ENCODE data around the gene TRAPPC11.

The TRAPPC11 gene

GRCh38 chr4:183670251-183670650 lies 11.2 kb downstream of the TRAPPC11 start:
- no peak overlapping the region for H2BK120ac ChIP-seq (ENCODE audit: low read depth, low read length)
- no peak overlapping the region for H3K4me2 ChIP-seq (ENCODE audit: low read length, poor library complexity, severe bottlenecking)
- WGBS = 100% methylated on average over 1 of the region's 3 CpGs
- no peak overlapping the region for H2AFZ ChIP-seq (ENCODE audit: low read depth, low read length)
- no peak overlapping the region for H3K4me3 ChIP-seq (ENCODE audit: insufficient read depth in 1 of 2, low read depth in 1 of 2, low read length in 2 of 2)
- DNase-seq = no peak
- peaks cover 16 to 73% of the 10 kb centered on the region in 2 experiments for H3K36me3 ChIP-seq (ENCODE audit: control insufficient read depth in 1 of 2, insufficient read depth in 2 of 2, low read depth in 1 of 2, low read length in 2 of 2)
- H3K18ac ChIP-seq (ENCODE audit: low read depth in 1 of 2, low read length in 2 of 2) = no peak overlapping the region
- no peak overlapping the region for H3K23ac ChIP-seq (ENCODE audit: low read length in 2 of 2)
- H2BK12ac ChIP-seq (ENCODE audit: low read length in 2 of 2) = no peak overlapping the region
- H3K14ac ChIP-seq (ENCODE audit: low read length in 2 of 2) = no peak overlapping the region
- H3K27me3 ChIP-seq (ENCODE audit: control insufficient read depth in 1 of 2, insufficient read depth in 1 of 2, low read length in 2 of 2) = no peaks in the 10 kb centered on the region
- H3K79me1 ChIP-seq (replicated peaks; ENCODE audit: low read length, poor library complexity, severe bottlenecking) = peaks cover 17% of the 10 kb centered on the region
- H2AK5ac ChIP-seq (ENCODE audit: low read length, severe bottlenecking) = no peak overlapping the region
- no peak overlapping the region for H4K8ac ChIP-seq (ENCODE audit: low read length)
- H2BK15ac ChIP-seq (ENCODE audit: low read depth, poor library complexity, severe bottlenecking) = no peak overlapping the region
- no peaks in the 10 kb centered on the region for H3K4me1 ChIP-seq (ENCODE audit: control insufficient read depth, insufficient read depth, low read depth, low read length)
- no peak overlapping the region for H2BK5ac ChIP-seq (ENCODE audit: low read depth, low read length, poor library complexity, severe bottlenecking)
- H4K91ac ChIP-seq (ENCODE audit: low read length) = no peak overlapping the region
- no peaks in the 10 kb centered on the region for H3K9me3 ChIP-seq (ENCODE audit: control insufficient read depth, low read length)
- H3K4ac ChIP-seq (ENCODE audit: low read depth in 1 of 2, low read length in 2 of 2) = no peak overlapping the region
- H3K9ac ChIP-seq (ENCODE audit: low read length) = no peak overlapping the region
- H3K27ac ChIP-seq (ENCODE audit: low read length, poor library complexity, severe bottlenecking) = no peak overlapping the region

GRCh38 chr4:183670960-183671555 lies 12.0 kb downstream of the TRAPPC11 start:
- Histone ChIP-seq H2BK5ac (ENCODE audit: low read depth, low read length, poor library complexity, severe bottlenecking) (no peak overlapping the region), H4K91ac (ENCODE audit: low read length) (no peak overlapping the region), H4K8ac (ENCODE audit: low read length) (no peak overlapping the region), H2BK12ac (ENCODE audit: low read length in 2 of 2) (no peak overlapping the region), H3K27ac (ENCODE audit: low read length, poor library complexity, severe bottlenecking) (no peak overlapping the region), H3K4me1 (ENCODE audit: control insufficient read depth, insufficient read depth, low read depth, low read length) (no peaks in the 10 kb centered on the region), H3K14ac (ENCODE audit: low read length in 2 of 2) (no peak overlapping the region), H3K79me1 (replicated peaks; ENCODE audit: low read length, poor library complexity, severe bottlenecking) (peaks cover 14% of the 10 kb centered on the region), H3K27me3 (ENCODE audit: control insufficient read depth in 1 of 2, insufficient read depth in 1 of 2, low read length in 2 of 2) (no peaks in the 10 kb centered on the region), H3K9ac (ENCODE audit: low read length) (no peak overlapping the region), H3K9me3 (ENCODE audit: control insufficient read depth, low read length) (no peaks in the 10 kb centered on the region), H3K4me2 (ENCODE audit: low read length, poor library complexity, severe bottlenecking) (no peak overlapping the region), H3K18ac (ENCODE audit: low read depth in 1 of 2, low read length in 2 of 2) (no peak overlapping the region), H2AK5ac (ENCODE audit: low read length, severe bottlenecking) (no peak overlapping the region), H3K4ac (ENCODE audit: low read depth in 1 of 2, low read length in 2 of 2) (no peak overlapping the region), H3K36me3 (ENCODE audit: control insufficient read depth in 1 of 2, insufficient read depth in 2 of 2, low read depth in 1 of 2, low read length in 2 of 2) (peaks cover 13 to 65% of the 10 kb centered on the region in 2 experiments), H2BK120ac (ENCODE audit: low read depth, low read length) (no peak overlapping the region), H2AFZ (ENCODE audit: low read depth, low read length) (no peak overlapping the region), H3K23ac (ENCODE audit: low read length in 2 of 2) (no peak overlapping the region), H3K4me3 (ENCODE audit: insufficient read depth in 1 of 2, low read depth in 1 of 2, low read length in 2 of 2) (no peak overlapping the region), H2BK15ac (ENCODE audit: low read depth, poor library complexity, severe bottlenecking) (no peak overlapping the region)
- WGBS = 89% methylated on average over 12 of the region's 12 CpGs
- no peak for DNase-seq

- no peak overlapping the region for H2BK5ac ChIP-seq (ENCODE audit: low read depth, low read length, poor library complexity, severe bottlenecking)
- no peak overlapping the region for H3K4ac ChIP-seq (ENCODE audit: low read depth in 1 of 2, low read length in 2 of 2)
- no peak overlapping the region for H2AFZ ChIP-seq (ENCODE audit: low read depth, low read length)
- peaks cover 11% of the 10 kb centered on the region for H3K79me1 ChIP-seq (replicated peaks; ENCODE audit: low read length, poor library complexity, severe bottlenecking)
- H2BK15ac ChIP-seq (ENCODE audit: low read depth, poor library complexity, severe bottlenecking) = no peak overlapping the region
- H3K4me2 ChIP-seq (ENCODE audit: low read length, poor library complexity, severe bottlenecking) = no peak overlapping the region
- no peaks in the 10 kb centered on the region for H3K27me3 ChIP-seq (ENCODE audit: control insufficient read depth in 1 of 2, insufficient read depth in 1 of 2, low read length in 2 of 2)
- no peak overlapping the region for H3K14ac ChIP-seq (ENCODE audit: low read length in 2 of 2)
- H3K36me3 ChIP-seq (ENCODE audit: control insufficient read depth in 1 of 2, insufficient read depth in 2 of 2, low read depth in 1 of 2, low read length in 2 of 2) = peaks cover 17 to 63% of the 10 kb centered on the region in 2 experiments
- no peak overlapping the region for H4K91ac ChIP-seq (ENCODE audit: low read length)
- H2BK12ac ChIP-seq (ENCODE audit: low read length in 2 of 2) = no peak overlapping the region
- no peak overlapping the region for H3K27ac ChIP-seq (ENCODE audit: low read length, poor library complexity, severe bottlenecking)
- H3K23ac ChIP-seq (ENCODE audit: low read length in 2 of 2) = no peak overlapping the region
- H3K4me3 ChIP-seq (ENCODE audit: insufficient read depth in 1 of 2, low read depth in 1 of 2, low read length in 2 of 2) = no peak overlapping the region
- H2BK120ac ChIP-seq (ENCODE audit: low read depth, low read length) = no peak overlapping the region
- no peak for DNase-seq
- no peak overlapping the region for H3K18ac ChIP-seq (ENCODE audit: low read depth in 1 of 2, low read length in 2 of 2)
- no peak overlapping the region for H2AK5ac ChIP-seq (ENCODE audit: low read length, severe bottlenecking)
- no peak overlapping the region for H3K9ac ChIP-seq (ENCODE audit: low read length)
- no peaks in the 10 kb centered on the region for H3K4me1 ChIP-seq (ENCODE audit: control insufficient read depth, insufficient read depth, low read depth, low read length)
- 97% methylated on average over 2 of the region's 3 CpGs for WGBS
- H4K8ac ChIP-seq (ENCODE audit: low read length) = no peak overlapping the region
- no peaks in the 10 kb centered on the region for H3K9me3 ChIP-seq (ENCODE audit: control insufficient read depth, low read length)
Measured at GRCh38 chr4:183674153-183674552, 15.1 kb downstream of the TRAPPC11 start.

GRCh38 chr4:183675625-183676024 lies 16.5 kb downstream of the TRAPPC11 start:
- H3K23ac ChIP-seq (ENCODE audit: low read length in 2 of 2) = no peak overlapping the region
- 100% methylated on average over 1 of the region's 4 CpGs for WGBS
- H2BK12ac ChIP-seq (ENCODE audit: low read length in 2 of 2) = no peak overlapping the region
- no peak overlapping the region for H2BK120ac ChIP-seq (ENCODE audit: low read depth, low read length)
- peak overlapping the region; percentile 78 for H3K9ac ChIP-seq (ENCODE audit: low read length)
- no peak overlapping the region for H4K91ac ChIP-seq (ENCODE audit: low read length)
- H3K9me3 ChIP-seq (ENCODE audit: control insufficient read depth, low read length) = no peaks in the 10 kb centered on the region
- H3K79me1 ChIP-seq (replicated peaks; ENCODE audit: low read length, poor library complexity, severe bottlenecking) = peaks cover 8% of the 10 kb centered on the region
- no peak overlapping the region for H3K4me2 ChIP-seq (ENCODE audit: low read length, poor library complexity, severe bottlenecking)
- H3K4ac ChIP-seq (ENCODE audit: low read depth in 1 of 2, low read length in 2 of 2) = no peak overlapping the region
- no peak overlapping the region for H4K8ac ChIP-seq (ENCODE audit: low read length)
- no peak overlapping the region for H2AFZ ChIP-seq (ENCODE audit: low read depth, low read length)
- H3K4me1 ChIP-seq (ENCODE audit: control insufficient read depth, insufficient read depth, low read depth, low read length) = no peaks in the 10 kb centered on the region
- peaks cover 11 to 64% of the 10 kb centered on the region in 2 experiments for H3K36me3 ChIP-seq (ENCODE audit: control insufficient read depth in 1 of 2, insufficient read depth in 2 of 2, low read depth in 1 of 2, low read length in 2 of 2)
- no peak overlapping the region for H2BK15ac ChIP-seq (ENCODE audit: low read depth, poor library complexity, severe bottlenecking)
- no peak overlapping the region for H3K4me3 ChIP-seq (ENCODE audit: insufficient read depth in 1 of 2, low read depth in 1 of 2, low read length in 2 of 2)
- H2BK5ac ChIP-seq (ENCODE audit: low read depth, low read length, poor library complexity, severe bottlenecking) = no peak overlapping the region
- no peak overlapping the region for H3K27ac ChIP-seq (ENCODE audit: low read length, poor library complexity, severe bottlenecking)
- no peak overlapping the region for H3K14ac ChIP-seq (ENCODE audit: low read length in 2 of 2)
- no peak for DNase-seq
- H2AK5ac ChIP-seq (ENCODE audit: low read length, severe bottlenecking) = no peak overlapping the region
- H3K18ac ChIP-seq (ENCODE audit: low read depth in 1 of 2, low read length in 2 of 2) = no peak overlapping the region
- H3K27me3 ChIP-seq (ENCODE audit: control insufficient read depth in 1 of 2, insufficient read depth in 1 of 2, low read length in 2 of 2) = no peaks in the 10 kb centered on the region

All from mesenchymal stem cell (in vitro differentiated cells and primary cell).